Endothelial cell of umbilical vein (primary cell): Measurements from ENCODE around the gene RMDN3.

Experiments
- EZH2 ChIP-seq: IDR thresholded peaks from 2 replicates; pipeline ENCODE4 v1.6.1; 2012; ENCODE audit warnings: borderline replicate concordance, low read depth, mild to moderate bottlenecking, moderate library complexity, low read length, inconsistent platforms; ENCODE audit not compliant: severe bottlenecking
- POLR2A ChIP-seq: IDR thresholded peaks from 2 replicates; pipeline ENCODE4 v1.6.1; 2012; ENCODE audit warnings: low read depth, mild to moderate bottlenecking, control low read depth, low read length
- POLR2AphosphoS5 ChIP-seq: IDR thresholded peaks from 2 replicates; pipeline ENCODE4 v1.6.1; 2012; ENCODE audit warnings: low read depth, mild to moderate bottlenecking, control low read depth, low read length, moderate library complexity; ENCODE audit not compliant: insufficient read depth
- TF ChIP-seq, protein P1 (sequence below), 2 donors: IDR thresholded peaks; 1 replicate in 1 of 2; 2 replicates in 1 of 2; pipeline ENCODE4 v1.5.1; 2011; ENCODE audit warnings: low read length in 2 of 2, mild to moderate bottlenecking in 2 of 2, moderate library complexity in 2 of 2, control low read depth in 1 of 2, inconsistent platforms in 1 of 2, low read depth in 1 of 2; ENCODE audit not compliant: insufficient read depth in 1 of 2; ENCODE audit errors: extremely low read depth in 1 of 2

DNA sequence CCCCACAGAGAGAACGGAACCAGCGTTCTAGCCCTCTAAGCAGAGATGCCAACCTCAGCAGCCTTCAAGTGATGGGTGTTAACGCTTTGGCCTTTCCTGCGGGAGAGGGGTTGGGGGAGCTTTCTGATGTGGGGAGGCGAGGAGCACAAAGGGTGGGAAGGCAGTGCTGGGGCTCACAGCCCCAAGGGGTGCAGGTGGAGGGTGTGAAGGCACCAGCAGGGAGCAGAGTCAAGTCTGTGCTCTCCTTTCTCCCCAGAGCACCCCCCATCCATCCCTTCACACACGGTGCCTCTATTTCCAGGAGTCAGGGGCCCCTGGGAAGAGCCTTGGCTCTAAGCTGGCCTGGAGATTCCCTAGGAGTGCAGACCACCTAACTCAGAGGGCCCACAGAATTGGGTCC, 18.8 kb upstream of the RMDN3 start:
- TF ChIP-seq POLR2A = no peak
- TF ChIP-seq, protein P1, sequence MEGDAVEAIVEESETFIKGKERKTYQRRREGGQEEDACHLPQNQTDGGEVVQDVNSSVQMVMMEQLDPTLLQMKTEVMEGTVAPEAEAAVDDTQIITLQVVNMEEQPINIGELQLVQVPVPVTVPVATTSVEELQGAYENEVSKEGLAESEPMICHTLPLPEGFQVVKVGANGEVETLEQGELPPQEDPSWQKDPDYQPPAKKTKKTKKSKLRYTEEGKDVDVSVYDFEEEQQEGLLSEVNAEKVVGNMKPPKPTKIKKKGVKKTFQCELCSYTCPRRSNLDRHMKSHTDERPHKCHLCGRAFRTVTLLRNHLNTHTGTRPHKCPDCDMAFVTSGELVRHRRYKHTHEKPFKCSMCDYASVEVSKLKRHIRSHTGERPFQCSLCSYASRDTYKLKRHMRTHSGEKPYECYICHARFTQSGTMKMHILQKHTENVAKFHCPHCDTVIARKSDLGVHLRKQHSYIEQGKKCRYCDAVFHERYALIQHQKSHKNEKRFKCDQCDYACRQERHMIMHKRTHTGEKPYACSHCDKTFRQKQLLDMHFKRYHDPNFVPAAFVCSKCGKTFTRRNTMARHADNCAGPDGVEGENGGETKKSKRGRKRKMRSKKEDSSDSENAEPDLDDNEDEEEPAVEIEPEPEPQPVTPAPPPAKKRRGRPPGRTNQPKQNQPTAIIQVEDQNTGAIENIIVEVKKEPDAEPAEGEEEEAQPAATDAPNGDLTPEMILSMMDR (IDR thresholded peaks at IDR 0.05; ENCODE audit: extremely low read depth in 1 of 2, insufficient read depth in 1 of 2, low read depth in 1 of 2, low read length in 2 of 2) = no peak
- TF ChIP-seq POLR2AphosphoS5 = no peak
- no peak for TF ChIP-seq EZH2
